GM12878 (cell line): ENCODE results near the gene ARHGAP6. TPM values are rescaled to one million over a fixed set of nuclear protein-coding genes. Genes with fewer than 3 reads are reported as not detected.

Experiments
- ATAC-seq: fragments of 200-7000 bp; cut with Tn5 transposase; 3 replicates; pipeline ENCODE4 v1.9.1; 2020; ENCODE audit warnings: mild to moderate bottlenecking, moderate library complexity
- BruUV-seq: library from RNA; stranded (reverse); fragments of 400-500 nt; replicated peaks from 2 replicates; lab custom pipeline; 2021; lab: Mats Ljungman, UMichigan
- CTCF ChIA-PET: fragments of 300-600 bp; sonication (Branson Sonifier 250); formaldehyde crosslinking; extraction: SDS; loops from one replicate; lab custom pipeline; 2021; ENCODE audit warnings: inconsistent platforms; lab: Yijun Ruan, JAX
- POLR2A ChIA-PET: fragments of 350-600 bp; formaldehyde crosslinking; extraction: SDS; loops from one replicate; lab custom pipeline; 2021; ENCODE audit warnings: inconsistent platforms; lab: Charles Lee
- RAD21 ChIA-PET: fragments of 300-600 bp; sonication (Branson Sonifier 250); formaldehyde crosslinking; loops from one replicate; lab custom pipeline; 2023; ENCODE audit warnings: antibody characterized with exemption; ENCODE audit not compliant: unreplicated experiment; lab: Charles Lee
- SMC1A ChIA-PET: fragments of 300-600 bp; sonication (Branson Sonifier 250); formaldehyde crosslinking; loops from one replicate; lab custom pipeline; 2023; ENCODE audit not compliant: unreplicated experiment, uncharacterized antibody; lab: Charles Lee
- DNase-seq: peaks from one replicate; pipeline ENCODE4 v3.0.0-alpha.2; 2011; ENCODE audit warnings: low read depth, low spot score
- FAIRE-seq: peaks from 3 replicates; lab custom pipeline; 2011; peaks lifted over from hg19 to GRCh38; lab: Jason Lieb, UNC
- H2AFZ ChIP-seq: 2 replicates; pipeline ENCODE4 v1.6.0; 2011; ENCODE audit warnings: low read depth, low read length, control low read depth; ENCODE audit not compliant: control insufficient read depth
- H3K27ac ChIP-seq: 2 replicates; pipeline ENCODE4 v1.5.1; 2011; ENCODE audit warnings: control low read depth; ENCODE audit not compliant: control insufficient read depth, insufficient read depth
- H3K27me3 ChIP-seq, 2 experiments: replicated peaks in 1 of 2; 2 replicates each; pipeline versions ENCODE4 v1.6.0 to v1.6.1; 2011; ENCODE audit warnings: low read length in 1 of 2; ENCODE audit not compliant: control insufficient read depth in 2 of 2, insufficient read depth in 2 of 2
- H3K36me3 ChIP-seq, 2 experiments: 2 replicates each; pipeline ENCODE4 v1.5.1; 2011; ENCODE audit warnings: low read length in 1 of 2; ENCODE audit not compliant: control insufficient read depth in 2 of 2, insufficient read depth in 2 of 2
- H3K4me1 ChIP-seq: 2 replicates; pipeline ENCODE4 v1.6.1; 2011; ENCODE audit warnings: mild to moderate bottlenecking, low read length, moderate library complexity, mixed read lengths; ENCODE audit not compliant: control insufficient read depth, insufficient read depth
- H3K4me2 ChIP-seq: 2 replicates; pipeline ENCODE4 v1.6.0; 2011; ENCODE audit warnings: control low read depth; ENCODE audit not compliant: control insufficient read depth, insufficient read depth
- H3K4me3 ChIP-seq: fragments of 200-600 bp; sonication (generic); 2 replicates; pipeline ENCODE4 v1.5.1; 2016
- H3K79me2 ChIP-seq: 2 replicates; pipeline ENCODE4 v1.6.0; 2011; ENCODE audit warnings: low read length; ENCODE audit not compliant: control insufficient read depth, insufficient read depth
- H3K9ac ChIP-seq: 2 replicates; pipeline ENCODE4 v1.8.0; 2011; ENCODE audit warnings: low read length, control low read depth, mixed read lengths; ENCODE audit not compliant: control insufficient read depth, insufficient read depth
- H3K9me3 ChIP-seq: replicated peaks from 3 replicates; pipeline ENCODE4 v1.5.1; 2011; ENCODE audit warnings: mild to moderate bottlenecking, low read length; ENCODE audit not compliant: control insufficient read depth, insufficient read depth
- H4K20me1 ChIP-seq: 2 replicates; pipeline ENCODE4 v1.6.0; 2011; ENCODE audit not compliant: control insufficient read depth, insufficient read depth
- YBX1 ChIP-seq: fragments of 450-650 bp; IDR thresholded peaks from 2 replicates; pipeline ENCODE4 v1.6.1; 2016; ENCODE audit warnings: antibody characterized with exemption
- WGBS: methylation state at CpG from one replicate; pipeline ENCODE4 v1.1.6; 2016; ENCODE audit warnings: low lambda C conversion rate; ENCODE audit not compliant: insufficient replicate concordance, insufficient coverage; ENCODE audit errors: missing lambda C conversion rate; 5-methylcytosine and 5-hydroxymethylcytosine counted together
- in situ Hi-C: fragments of 300-500 bp; cut with MboI; formaldehyde crosslinking; loops from 9 replicates; pipeline ENCODE4 v1.14.3; 2018; ENCODE audit warnings: mixed read lengths
- intact Hi-C: fragments of 100-400 bp; cut with micrococcal nuclease; formaldehyde crosslinking; loops from one replicate; pipeline ENCODE4 v1.14.2; 2022; ENCODE audit not compliant: unreplicated experiment
- polyA plus RNA-seq, 11 experiments: library from polyadenylated mRNA; depleted of rRNA in 4 of 11; unstranded in 6 of 11; stranded (reverse) in 5 of 11; fragments of >200 nt; fragmentation: Nextera tagmentation in 4 of 11; fragmentation: Illumina TruSeq in 1 of 11; extraction: Ambion mirVana in 4 of 11; extraction: Trizol in 1 of 11; gene quantifications; 1 replicate in 1 of 11; 2 replicates in 10 of 11; pipeline versions ENCODE4 v1.2.1 to v1.2.3, GENCODE V29; 2011 to 2016; ENCODE audit warnings: inconsistent platforms in 2 of 11, missing spikeins in 2 of 11, low read depth in 1 of 11
- total RNA-seq, 4 experiments: library from RNA; depleted of rRNA in 3 of 4; stranded (reverse); fragments of >200 nt in 3 of 4; fragmentation: Illumina TruSeq in 1 of 4; extraction: Trizol in 1 of 4; gene quantifications; 2 replicates each; pipeline versions ENCODE4 v1.2.1 to v1.2.3, GENCODE V29; 2013 to 2021
- TF ChIP-seq, protein P1 (sequence below), 3 experiments: IDR thresholded peaks in 2 of 3; conservative IDR thresholded peaks in 1 of 3; 2 replicates each; pipeline ENCODE4 v1.5.1; 2011; ENCODE audit warnings: low read depth in 3 of 3, low read length in 3 of 3, mild to moderate bottlenecking in 3 of 3, control low read depth in 2 of 3, moderate library complexity in 2 of 3, inconsistent platforms in 1 of 3, mixed read lengths in 1 of 3; ENCODE audit not compliant: control insufficient read depth in 2 of 3, insufficient read depth in 1 of 3; ENCODE audit errors: extremely low read depth in 1 of 3
- TF ChIP-seq, protein P2 (sequence below): IDR thresholded peaks from 2 replicates; pipeline ENCODE4 v1.6.1; 2011; ENCODE audit warnings: borderline replicate concordance, low read depth, mild to moderate bottlenecking, moderate library complexity, low read length; ENCODE audit not compliant: insufficient read depth, poor library complexity, severe bottlenecking

ARHGAP6 gene
- total and polyA plus RNA-seq, 10 of the 15 experiments (the other 5 are each of a cell fraction or from before 2014, with no cell fraction given), result 0.20 to 1.8 (median 0.76) TPM

DNA sequence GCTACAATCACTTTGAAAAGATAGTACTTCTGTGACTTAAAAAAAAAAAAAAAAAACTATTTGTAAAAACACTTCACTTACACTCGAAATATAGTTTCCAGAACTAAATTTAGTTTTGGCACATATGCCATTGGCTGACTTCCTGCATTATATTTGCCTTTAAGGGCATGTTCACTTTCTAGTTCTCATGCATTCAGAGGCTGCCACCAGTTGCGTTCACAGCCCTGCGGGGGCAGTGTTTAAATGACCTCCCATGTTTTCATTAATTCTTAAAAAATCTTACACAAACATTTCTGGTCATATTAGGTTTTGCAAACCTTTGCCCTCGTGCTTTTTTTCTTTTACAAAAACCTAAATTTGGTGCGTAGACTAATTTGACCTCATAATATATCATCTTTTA, 12.4 kb upstream of the ARHGAP6 start:
- FAIRE-seq, result no peak
- 18% methylated on average over 5 of the region's 5 CpGs for WGBS
- Histone ChIP-seq H3K27me3 (no peaks in the 10 kb centered on the region), H2AFZ (no peak overlapping the region), H3K36me3 (no peaks in the 10 kb centered on the region), H3K9ac (no peak overlapping the region), H3K4me2 (no peak overlapping the region), H3K4me3 (no peak overlapping the region), H4K20me1 (no peaks in the 10 kb centered on the region), H3K79me2 (no peaks in the 10 kb centered on the region), H3K9me3 (no peaks in the 10 kb centered on the region), H3K27ac (no peak overlapping the region), H3K4me1 (no peaks in the 10 kb centered on the region)
- TF ChIP-seq YBX1, result no peak
- TF ChIP-seq, protein P1, sequence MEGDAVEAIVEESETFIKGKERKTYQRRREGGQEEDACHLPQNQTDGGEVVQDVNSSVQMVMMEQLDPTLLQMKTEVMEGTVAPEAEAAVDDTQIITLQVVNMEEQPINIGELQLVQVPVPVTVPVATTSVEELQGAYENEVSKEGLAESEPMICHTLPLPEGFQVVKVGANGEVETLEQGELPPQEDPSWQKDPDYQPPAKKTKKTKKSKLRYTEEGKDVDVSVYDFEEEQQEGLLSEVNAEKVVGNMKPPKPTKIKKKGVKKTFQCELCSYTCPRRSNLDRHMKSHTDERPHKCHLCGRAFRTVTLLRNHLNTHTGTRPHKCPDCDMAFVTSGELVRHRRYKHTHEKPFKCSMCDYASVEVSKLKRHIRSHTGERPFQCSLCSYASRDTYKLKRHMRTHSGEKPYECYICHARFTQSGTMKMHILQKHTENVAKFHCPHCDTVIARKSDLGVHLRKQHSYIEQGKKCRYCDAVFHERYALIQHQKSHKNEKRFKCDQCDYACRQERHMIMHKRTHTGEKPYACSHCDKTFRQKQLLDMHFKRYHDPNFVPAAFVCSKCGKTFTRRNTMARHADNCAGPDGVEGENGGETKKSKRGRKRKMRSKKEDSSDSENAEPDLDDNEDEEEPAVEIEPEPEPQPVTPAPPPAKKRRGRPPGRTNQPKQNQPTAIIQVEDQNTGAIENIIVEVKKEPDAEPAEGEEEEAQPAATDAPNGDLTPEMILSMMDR (IDR thresholded peaks at IDR 0.05 in 2 of 3, conservative IDR thresholded peaks at IDR 0.05 in 1 of 3; ENCODE audit: control insufficient read depth in 2 of 3, extremely low read depth in 1 of 3, insufficient read depth in 1 of 3, low read depth in 3 of 3, low read length in 3 of 3), result peak; percentile 12 to 45 (median 22); a peak in 3 of 6 replicates
- TF ChIP-seq, protein P2, sequence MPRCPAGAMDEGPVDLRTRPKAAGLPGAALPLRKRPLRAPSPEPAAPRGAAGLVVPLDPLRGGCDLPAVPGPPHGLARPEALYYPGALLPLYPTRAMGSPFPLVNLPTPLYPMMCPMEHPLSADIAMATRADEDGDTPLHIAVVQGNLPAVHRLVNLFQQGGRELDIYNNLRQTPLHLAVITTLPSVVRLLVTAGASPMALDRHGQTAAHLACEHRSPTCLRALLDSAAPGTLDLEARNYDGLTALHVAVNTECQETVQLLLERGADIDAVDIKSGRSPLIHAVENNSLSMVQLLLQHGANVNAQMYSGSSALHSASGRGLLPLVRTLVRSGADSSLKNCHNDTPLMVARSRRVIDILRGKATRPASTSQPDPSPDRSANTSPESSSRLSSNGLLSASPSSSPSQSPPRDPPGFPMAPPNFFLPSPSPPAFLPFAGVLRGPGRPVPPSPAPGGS, result no peak
- intact Hi-C loops (no loop called here), in situ Hi-C loops (no loop called here)
- peak; percentile 77 for ATAC-seq
- BruUV-seq, result no TSS peak
- POLR2A ChIA-PET, result interaction anchor here (0.6 to 0.7 kb wide), 4 partner anchors 46 to 637 kb away, joined by 3 to 4 read pairs (median 3); no protein-coding TSS in a partner anchor
- RAD21 ChIA-PET, result interaction anchor here (1.0 kb wide), 1 partner anchor 59 kb away, joined by 3 read pairs; no protein-coding TSS in a partner anchor
- no peak for DNase-seq
- SMC1A ChIA-PET, result interaction anchor here (1.2 to 2.7 kb wide), 2 partner anchors 10 to 12 kb away, joined by 5 to 10 read pairs; partner anchors contain the start of gene ARHGAP6
- CTCF ChIA-PET, result interaction anchor here (1.1 to 2.0 kb wide), 4 partner anchors 10 to 134 kb away, joined by 3 to 5 read pairs (median 4); no protein-coding TSS in a partner anchor
